ENCODE measurements around the gene RAB3D.

DNA sequence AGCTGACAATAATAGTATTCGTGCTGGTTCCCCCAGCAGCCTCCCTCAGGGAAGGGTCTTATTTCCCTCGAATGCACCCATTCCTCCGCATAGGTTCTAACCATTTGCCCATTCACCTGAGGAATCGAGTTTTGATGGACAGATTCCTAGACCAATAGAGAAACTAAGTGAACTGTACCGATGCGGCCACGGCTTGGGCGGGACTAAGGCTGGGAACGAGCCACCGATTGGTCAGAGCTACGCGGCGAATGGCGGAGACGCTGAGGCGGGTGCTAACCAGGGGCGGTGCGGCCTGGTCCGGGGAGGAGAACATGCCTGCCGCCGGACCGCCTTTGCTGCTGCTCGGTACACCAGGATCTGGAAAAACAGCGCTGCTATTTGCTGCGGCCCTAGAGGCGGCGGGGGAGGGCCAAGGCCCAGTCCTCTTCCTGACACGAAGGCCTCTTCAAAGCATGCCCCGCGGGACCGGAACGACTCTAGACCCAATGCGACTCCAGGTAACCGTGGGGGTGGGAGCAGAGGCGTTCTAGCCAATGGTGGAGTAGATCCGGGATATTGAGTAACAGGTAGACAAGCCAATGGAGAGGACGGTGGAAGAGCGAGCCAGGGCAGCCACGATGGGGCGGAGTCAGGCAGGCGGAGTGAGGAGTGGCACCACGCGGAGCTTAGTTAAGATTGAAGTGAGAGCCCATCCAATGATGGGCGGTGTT, 35.1 kb upstream of the RAB3D start, which contains the start of gene SWSAP1:
- TF ChIP-seq CTCF (IDR thresholded peaks at IDR 0.05; ENCODE audit: insufficient read depth, low read length, poor library complexity, severe bottlenecking) (no peak), EZH2phosphoT487 (conservative IDR thresholded peaks at IDR 0.05; ENCODE audit: low read length) (no peak)

All from SU-DHL-6 (cell line).